AG04449 (cell line): ENCODE measurements around the gene HIVEP3.

Experiments used
- CTCF ChIA-PET: fragments of 350-600 bp; formaldehyde crosslinking; extraction: SDS; loops from one replicate; lab custom pipeline; 2021; ENCODE audit warnings: antibody characterized with exemption; lab: Yijun Ruan, JAX
- POLR2A ChIA-PET: fragments of 400-600, 350-600 bp; formaldehyde crosslinking; extraction: SDS; loops from one replicate; lab custom pipeline; 2020; ENCODE audit warnings: antibody characterized with exemption, inconsistent platforms; lab: Yijun Ruan, JAX
- DNase-seq: peaks from one replicate; pipeline ENCODE4 v3.0.0-alpha.2; 2010; ENCODE audit warnings: low read depth, low spot score
- H3K4me3 ChIP-seq: 2 replicates; pipeline ENCODE4 v1.5.1; 2011; ENCODE audit warnings: low read depth, mild to moderate bottlenecking, control low read depth, low read length
- CTCF ChIP-seq: IDR thresholded peaks from one replicate; pipeline ENCODE4 v1.5.1; 2011; ENCODE audit warnings: mild to moderate bottlenecking, moderate library complexity, low read length, control low read depth, inconsistent platforms; ENCODE audit not compliant: insufficient read depth; ENCODE audit errors: missing control alignments

Gene HIVEP3

GRCh38 chr1:41889506-41890414, 29.0 kb downstream of the HIVEP3 start:
- TF ChIP-seq CTCF: no peak
- DNase-seq: no peak
- ChIA-PET POLR2A (interaction anchor here (1.0 kb wide), 1 partner anchor 14 kb away, joined by 3 read pairs; no protein-coding TSS in a partner anchor), CTCF (interaction anchor here (0.8 kb wide), 1 partner anchor 284 kb away, joined by 4 read pairs; no protein-coding TSS in a partner anchor)
- no peak overlapping the region for H3K4me3 ChIP-seq

GRCh38 chr1:41888756-41889155, 30.0 kb downstream of the HIVEP3 start:
- ChIA-PET CTCF (no interaction called here), POLR2A (no interaction called here)
- no peak for TF ChIP-seq CTCF
- DNase-seq: no peak
- H3K4me3 ChIP-seq: no peak overlapping the region

- POLR2A ChIA-PET: no interaction called here
- DNase-seq: no peak
- H3K4me3 ChIP-seq: no peak overlapping the region
- CTCF ChIA-PET: no interaction called here
- TF ChIP-seq CTCF: no peak
These were observed 31.4 kb downstream of the HIVEP3 start for GRCh38 chr1:41887365-41887764.

GRCh38 chr1:41884256-41885230, 34.2 kb downstream of the HIVEP3 start:
- CTCF ChIA-PET: interaction anchor here (1.3 kb wide), 2 partner anchors 56 to 289 kb away, joined by 3 read pairs; no protein-coding TSS in a partner anchor
- POLR2A ChIA-PET: no interaction called here
- no peak for TF ChIP-seq CTCF
- DNase-seq: no peak
- H3K4me3 ChIP-seq: no peak overlapping the region

- ChIA-PET POLR2A (no interaction called here), CTCF (interaction anchor here (1.3 kb wide), 1 partner anchor 290 kb away, joined by 3 read pairs; no protein-coding TSS in a partner anchor)
- no peak for DNase-seq
- no peak overlapping the region for H3K4me3 ChIP-seq
- TF ChIP-seq CTCF: no peak
These were observed 35.2 kb downstream of the HIVEP3 start for GRCh38 chr1:41883507-41883906.

- H3K4me3 ChIP-seq: no peak overlapping the region
- no peak for TF ChIP-seq CTCF
- ChIA-PET CTCF (no interaction called here), POLR2A (no interaction called here)
- DNase-seq: no peak
These were observed 36.2 kb downstream of the HIVEP3 start for GRCh38 chr1:41882486-41882885.
